GM18502 (cell line): ENCODE data around the gene C11orf52.
"Not testable (repeated sequence)": the region's sequence is repeated elsewhere in the genome, so short reads cannot be mapped to it uniquely, and the experiment has no call there.

Experiments used
- ATAC-seq: cut with Tn5 transposase; IDR thresholded peaks from one replicate; pipeline ENCODE4 v1.9.1; 2021; ENCODE audit warnings: mild to moderate bottlenecking; ENCODE audit not compliant: unreplicated experiment, poor library complexity

C11orf52 gene, protein sequence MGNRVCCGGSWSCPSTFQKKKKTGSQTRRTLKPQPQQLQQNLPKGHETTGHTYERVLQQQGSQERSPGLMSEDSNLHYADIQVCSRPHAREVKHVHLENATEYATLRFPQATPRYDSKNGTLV

DNA sequence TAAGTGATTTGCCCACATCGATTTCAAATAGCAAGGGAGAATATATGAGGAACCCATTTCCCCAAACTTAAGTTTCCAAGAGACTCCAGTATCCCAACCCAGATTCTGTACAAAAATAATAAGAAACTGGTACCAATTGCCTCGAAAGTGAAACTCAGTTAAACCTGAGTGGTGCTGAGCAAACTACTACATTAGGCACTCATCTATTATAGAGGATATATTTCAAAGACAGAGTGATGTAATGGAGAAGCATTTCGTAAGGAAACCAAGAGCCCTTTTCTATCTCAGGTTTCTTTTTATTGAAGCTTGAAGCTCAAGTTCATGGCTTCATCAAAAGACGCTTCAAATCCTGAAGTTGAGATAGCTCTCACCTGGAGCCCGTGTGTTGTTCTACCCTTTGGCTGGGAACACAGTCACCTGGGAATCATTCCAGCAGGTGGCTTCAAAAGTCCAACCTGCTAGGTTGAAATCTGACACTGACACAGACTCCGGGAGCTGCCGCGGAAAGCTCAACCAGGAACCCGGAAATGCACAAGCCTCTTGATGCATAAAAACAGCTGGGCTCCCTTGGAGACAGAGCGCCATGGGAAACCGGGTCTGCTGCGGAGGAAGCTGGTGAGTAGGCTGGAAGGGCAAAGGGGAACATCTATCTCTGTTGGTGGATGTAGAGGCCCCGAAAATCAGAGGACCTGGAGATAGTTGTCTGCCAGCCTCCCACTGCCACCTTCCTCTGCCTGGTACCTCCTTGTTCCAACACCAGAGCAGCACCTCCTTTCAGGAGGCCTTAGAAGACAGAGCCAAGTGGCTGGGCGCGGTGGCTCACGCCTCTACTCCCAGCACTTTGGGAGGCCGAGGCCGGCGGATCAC is at the start of gene C11orf52:
C11orf52 (plus strand) TSS at position 524 of the 867 bp plus-strand sequence; CDS start at position 584, 60 bp downstream.
- no peak for ATAC-seq

DNA sequence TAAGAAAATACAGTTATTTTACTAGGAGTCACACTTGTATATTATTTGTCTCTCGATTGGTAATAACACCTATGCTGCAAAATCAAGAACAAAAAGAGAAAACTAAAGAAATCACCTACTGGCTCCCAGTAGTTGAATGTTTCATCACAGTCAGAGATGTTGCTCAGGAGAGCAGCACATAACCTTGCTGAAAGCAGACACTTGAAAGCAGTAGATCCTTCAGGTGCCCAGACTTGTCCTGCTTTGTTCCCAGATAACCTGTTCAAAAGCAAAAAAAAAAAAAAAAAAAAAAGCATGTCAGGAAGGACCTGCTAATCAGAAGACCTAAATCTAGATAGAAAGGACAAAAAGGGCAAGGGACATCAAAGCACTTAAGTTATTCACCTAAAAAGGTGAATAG is 48.6 kb upstream of the C11orf52 start:
- ATAC-seq, result no peak

DNA sequence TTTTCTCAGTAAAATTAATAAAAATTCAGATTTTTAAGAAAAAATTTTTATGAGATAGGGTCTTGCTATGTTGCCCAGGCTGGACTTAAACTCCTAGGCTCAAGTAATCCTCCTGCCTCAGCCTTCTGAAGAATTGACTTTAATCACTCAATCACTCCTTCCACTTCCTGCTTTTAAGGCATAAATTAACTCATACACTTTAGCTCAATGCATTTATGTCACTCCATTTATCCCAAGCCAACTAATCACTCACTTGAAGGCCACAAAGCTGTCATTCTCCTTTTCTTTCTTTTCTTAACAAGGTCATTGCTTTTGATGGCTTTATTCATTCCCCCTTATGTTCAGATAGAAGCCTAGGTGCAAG is 48.2 kb upstream of the C11orf52 start:
- no peak for ATAC-seq

DNA sequence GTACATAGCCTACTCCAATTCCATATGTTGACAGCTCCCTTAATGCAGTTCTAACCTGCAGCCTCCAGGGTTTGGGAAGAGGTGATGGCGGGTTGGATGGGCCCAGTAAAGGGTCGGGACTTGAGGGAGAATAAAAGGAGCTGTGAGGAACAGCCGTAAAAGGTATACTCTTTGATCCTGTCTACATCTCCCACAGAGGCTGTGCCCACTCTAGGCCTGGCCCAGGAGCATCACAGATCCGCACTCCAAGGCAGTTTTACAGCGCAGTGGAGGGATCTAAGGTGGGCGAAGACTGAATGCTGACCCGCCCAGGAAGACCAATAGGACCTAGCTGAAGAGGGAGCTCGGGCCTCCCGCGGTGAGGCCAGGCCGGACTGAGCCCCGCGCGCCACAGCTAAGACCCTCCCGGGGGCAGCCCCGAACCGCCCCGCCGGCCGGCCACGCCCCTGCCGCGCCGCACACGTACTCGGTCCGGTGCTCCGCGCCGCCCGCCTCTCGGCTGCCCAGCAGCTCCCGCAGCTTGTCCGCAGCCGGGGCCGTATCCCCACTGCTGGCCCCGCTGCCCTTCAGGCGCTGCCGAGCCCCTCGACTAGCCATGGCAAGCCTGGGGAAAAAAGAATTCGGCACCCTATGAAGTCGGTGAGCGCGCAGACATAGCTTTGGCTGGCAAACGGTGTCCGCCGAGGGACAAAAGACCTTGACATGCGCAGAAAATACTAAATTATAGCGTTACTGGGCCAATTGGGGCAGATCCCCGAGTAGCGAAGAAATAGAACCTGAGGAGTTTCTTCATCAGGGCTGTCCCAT is 47.6 kb upstream of the C11orf52 start, which contains the start of gene ALG9:
ALG9 (minus strand) TSS at position 696 of the 807 bp plus-strand sequence; CDS start at position 597, 99 bp downstream.
- peak; percentile 91 for ATAC-seq

DNA sequence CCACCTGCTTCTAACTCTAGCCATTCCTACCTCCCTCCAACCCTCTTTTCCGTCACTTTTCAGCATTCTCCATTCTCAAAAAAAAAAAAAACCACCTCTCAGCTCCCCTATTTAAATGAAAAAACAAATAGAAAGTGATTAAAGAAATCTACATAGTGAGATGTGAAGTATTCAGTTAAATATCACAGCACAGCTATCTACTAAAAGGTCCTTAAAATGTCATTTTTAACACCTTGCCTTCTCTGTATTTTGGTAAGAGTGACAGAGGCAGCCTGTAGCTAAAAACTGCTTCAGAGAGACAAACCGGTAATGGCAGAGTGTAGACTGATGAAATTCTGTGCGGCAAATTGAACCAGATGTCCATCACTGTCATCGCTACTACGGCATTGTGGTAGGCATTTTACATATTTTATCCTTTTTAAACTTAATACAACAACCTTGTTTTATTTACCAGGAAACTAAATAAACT is 47.0 kb upstream of the C11orf52 start:
- no peak for ATAC-seq

DNA sequence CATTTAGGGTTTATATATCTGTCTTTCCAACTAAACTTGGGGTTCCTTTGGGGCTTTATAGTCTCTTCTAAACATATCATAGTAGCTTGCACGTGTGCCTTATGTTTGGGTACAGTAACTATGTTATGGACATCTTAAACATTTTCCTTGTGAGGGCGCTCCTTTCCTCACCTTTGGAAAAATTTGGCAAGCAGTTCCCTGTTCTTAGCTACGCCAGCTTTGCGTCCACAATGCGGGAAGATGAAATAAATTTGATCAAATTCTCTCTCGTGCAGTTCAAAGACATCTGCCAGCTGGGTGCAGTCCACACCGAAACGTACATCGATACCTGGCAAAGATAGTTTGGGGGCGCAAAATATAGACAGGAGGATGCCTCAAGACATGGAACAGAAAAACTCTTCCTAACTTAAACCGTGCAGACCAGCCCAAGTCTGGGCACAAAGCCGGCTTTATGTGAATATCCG is 40.3 kb upstream of the C11orf52 start:
- peak; percentile 7 for ATAC-seq

DNA sequence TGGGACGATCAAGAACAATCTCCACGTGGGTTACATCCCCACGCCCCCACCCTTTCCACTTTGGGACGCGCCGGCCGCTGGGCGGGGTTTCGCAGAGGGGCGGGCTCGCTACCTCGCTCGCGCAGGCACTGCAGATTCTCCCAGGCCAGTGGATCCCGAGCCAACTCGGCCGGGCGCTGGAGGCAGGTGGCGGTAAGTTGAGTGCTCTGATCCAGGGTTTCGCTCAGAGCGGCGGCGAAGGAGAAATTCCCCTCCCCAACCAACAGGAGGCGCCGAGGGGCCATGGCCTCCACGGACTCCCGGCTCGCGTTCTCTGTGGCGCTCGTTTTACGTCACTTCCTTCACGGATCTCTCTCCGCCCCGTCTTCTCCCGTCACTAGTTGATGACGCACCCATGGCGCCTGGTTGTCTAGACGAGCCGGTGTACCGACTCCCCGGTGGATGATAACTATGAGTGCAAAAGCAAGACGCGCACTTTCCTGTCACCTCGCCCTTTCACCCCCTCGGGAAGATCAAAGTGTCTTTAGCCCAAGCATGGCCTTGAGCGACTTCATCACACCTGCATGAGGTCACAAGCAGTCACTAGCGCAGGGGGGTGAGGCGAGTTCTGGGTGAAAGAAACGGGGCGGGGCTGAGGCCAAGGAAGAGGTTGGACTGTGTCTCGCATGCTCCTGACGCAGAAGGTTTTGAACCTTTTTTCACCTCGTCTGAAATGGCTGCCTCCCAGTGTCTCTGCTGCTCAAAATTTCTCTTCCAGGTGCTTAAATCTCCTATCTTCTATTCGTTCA is 39.7 kb upstream of the C11orf52 start, which contains the start of the genes CFAP68 and FDXACB1:
CFAP68 (plus strand) TSS at position 693 of the 788 bp plus-strand sequence; CDS start at position 713, 20 bp downstream.
FDXACB1 (minus strand) TSS at position 317 of the 788 bp plus-strand sequence; CDS start at position 284, 33 bp downstream.
- peak; percentile 88 for ATAC-seq

DNA sequence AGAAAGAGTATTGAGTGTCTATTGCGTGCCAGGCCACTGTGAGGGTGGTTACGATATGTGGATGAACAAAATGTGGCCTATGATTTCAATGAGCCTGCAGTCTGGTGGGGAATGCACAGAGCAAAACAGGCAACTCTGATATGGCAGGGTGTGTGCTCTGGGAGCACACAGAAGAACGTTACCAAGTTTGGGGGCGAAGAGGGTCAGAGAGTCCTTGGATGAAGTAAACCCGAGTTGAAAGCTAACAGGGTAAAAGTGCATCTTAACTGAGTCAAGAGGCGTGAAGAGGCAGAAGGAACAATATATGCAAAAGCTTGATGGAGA is 39.1 kb upstream of the C11orf52 start:
- no peak for ATAC-seq

DNA sequence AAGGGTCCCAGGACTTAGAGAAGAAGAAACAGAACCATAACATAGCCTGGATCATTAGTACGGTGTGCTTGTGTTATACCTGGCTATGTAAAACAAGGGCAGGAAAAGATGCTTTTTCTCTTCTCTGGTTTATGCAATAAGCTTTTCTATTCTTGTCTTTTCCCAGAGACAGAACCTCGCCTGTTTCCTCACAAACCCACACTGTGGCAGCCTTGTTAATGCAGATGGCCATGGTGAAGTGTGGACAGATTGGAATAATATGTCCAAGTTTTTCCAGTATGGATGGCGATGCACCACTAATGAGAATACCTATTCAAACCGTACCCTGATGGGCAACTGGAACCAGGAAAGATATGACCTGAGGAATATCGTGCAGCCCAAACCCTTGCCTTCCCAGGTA is 36.5 kb upstream of the C11orf52 start:
- no peak for ATAC-seq

DNA sequence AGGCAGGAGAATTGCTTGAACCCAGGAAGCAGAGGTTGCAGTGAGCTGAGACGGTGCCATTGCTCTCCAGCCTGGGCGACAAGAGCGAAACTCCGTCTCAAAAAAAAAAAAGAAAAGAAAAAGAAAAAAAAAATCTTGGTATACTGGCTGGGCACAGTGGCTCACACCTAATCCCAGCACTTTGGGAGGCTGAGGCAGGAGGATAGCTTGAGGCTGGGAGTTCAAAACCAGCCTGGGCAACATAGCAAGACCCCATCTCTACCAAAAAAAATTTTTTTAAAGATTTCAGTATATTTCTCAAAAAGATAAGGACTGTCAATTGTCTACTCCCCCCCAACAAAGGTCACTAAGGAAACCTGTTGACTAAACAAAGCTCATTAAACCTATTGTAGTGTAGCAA is 33.7 kb upstream of the C11orf52 start:
- not testable (repeated sequence) for ATAC-seq

DNA sequence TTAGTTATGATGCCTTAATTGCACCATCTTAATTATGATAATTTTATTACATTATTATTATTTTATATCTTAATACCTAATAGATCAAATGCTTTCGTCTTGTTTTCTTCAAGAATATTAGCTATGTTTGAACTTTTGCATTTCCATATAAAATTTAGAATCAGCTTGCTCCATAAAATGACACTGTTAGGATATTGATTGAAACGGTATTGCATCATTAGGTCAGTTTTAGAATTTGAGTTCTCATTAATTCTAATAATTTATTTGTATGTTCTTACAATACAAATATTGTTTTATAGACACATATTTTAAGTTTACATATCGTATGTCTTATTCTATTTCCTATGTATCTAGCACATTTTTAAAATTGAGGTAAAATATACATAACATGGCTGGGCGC is 32.7 kb upstream of the C11orf52 start:
- ATAC-seq, result no peak

DNA sequence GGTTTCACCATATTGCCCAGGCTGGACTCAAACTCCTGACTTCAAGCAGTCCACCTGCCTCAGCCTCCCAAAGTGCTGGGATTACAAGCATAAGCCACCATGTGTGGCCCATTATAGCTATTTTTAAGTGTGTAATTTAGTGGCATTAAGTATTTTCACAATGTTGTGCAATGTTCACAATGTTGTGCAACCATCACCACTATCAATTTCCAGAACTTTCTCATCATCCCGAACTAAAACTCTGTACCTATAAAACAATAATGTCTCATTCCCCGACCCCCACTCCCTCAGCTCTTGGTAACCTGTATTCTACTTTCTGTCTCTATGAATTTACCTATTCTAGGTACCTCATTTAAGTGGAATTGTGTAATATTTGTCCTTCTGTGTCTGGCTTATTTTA is 31.9 kb upstream of the C11orf52 start:
- ATAC-seq, result no peak

DNA sequence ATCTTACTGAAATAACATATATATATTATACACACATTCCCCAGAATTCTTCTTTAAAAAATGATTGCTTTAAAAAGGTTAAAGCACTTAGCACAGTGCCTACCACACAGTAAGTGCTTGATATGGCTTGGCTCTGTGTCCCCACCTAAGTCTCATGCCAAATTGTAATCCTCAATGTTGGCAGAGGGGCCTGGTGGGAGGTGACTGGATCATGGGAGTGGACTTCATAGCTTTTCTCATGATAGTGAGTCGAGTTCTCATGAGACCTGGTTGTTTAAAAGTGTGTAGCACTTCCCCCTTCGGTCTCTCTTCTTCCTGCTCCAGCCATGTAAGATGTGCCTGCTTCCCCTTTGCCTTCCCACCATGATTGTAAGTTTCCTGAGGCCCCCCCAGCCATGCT is 13.3 kb upstream of the C11orf52 start:
- ATAC-seq, result no peak

DNA sequence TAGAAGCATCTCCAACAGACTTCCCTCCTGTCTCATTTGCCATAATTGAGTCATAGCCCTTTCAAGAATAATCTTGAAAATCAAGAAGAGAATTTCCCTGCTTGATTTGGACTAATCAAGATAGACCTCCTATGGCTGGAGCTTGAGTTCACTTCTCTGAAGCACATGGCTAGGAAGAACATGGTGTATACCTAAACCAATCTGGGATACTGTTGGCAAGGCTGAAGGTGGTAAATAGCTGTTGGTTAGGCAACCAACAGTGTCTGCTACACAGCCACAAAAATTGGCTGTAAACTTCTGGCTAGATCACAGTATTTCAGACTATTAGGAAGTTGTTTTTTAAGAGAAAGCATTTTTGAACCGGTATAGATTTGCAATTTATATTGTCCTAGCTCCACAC is 12.0 kb upstream of the C11orf52 start:
- ATAC-seq, result no peak

DNA sequence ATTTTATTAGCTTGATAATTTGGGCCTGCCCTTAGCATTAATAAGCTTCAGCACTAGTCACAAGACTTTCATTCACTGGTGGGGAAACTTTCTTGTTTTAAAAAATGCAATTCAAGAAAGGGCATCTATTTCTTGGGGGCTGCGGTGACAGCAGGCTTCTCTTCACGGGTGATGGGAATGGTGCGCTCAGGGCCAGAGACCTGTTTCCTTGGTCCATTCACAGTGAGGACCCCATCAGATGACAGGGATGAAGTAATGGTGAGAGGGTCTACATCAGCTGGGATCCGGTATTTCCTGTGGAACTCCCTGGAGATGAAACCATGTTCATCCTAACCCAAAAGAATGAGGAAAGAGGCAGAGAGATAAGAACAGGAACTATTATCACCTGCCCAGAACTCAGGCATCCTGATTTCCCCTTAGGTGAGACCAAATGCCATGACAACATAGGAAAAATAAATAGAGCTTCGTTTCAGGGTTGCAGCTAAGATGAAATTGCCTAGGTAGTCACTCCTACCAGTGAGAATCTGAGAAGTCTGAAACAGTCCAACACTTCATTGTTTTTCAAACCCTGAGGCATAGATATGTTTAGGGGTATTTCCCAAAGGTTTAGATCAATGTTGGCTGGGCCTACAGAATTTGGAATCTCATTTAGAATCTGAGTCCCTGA is 9.9 kb upstream of the C11orf52 start:
- no peak for ATAC-seq

DNA sequence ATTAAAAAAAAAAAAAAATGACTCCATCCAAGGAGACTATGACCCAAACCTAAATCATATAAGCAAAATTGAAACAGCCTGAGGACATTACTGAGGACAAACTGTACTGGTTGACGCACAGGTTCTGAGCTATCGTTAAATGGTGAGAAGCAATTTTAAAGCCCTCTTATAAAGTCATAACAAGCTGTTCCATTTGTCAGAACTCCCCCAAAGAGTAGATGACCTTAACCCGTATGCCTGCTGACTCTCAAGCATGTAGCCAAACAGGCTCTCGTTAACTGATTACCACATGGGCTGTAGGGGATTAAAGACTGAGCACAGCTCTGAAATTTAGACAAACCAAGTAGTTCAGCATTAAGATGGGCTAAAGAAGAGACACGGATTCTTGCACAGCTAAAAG is 9.3 kb upstream of the C11orf52 start:
- no peak for ATAC-seq

DNA sequence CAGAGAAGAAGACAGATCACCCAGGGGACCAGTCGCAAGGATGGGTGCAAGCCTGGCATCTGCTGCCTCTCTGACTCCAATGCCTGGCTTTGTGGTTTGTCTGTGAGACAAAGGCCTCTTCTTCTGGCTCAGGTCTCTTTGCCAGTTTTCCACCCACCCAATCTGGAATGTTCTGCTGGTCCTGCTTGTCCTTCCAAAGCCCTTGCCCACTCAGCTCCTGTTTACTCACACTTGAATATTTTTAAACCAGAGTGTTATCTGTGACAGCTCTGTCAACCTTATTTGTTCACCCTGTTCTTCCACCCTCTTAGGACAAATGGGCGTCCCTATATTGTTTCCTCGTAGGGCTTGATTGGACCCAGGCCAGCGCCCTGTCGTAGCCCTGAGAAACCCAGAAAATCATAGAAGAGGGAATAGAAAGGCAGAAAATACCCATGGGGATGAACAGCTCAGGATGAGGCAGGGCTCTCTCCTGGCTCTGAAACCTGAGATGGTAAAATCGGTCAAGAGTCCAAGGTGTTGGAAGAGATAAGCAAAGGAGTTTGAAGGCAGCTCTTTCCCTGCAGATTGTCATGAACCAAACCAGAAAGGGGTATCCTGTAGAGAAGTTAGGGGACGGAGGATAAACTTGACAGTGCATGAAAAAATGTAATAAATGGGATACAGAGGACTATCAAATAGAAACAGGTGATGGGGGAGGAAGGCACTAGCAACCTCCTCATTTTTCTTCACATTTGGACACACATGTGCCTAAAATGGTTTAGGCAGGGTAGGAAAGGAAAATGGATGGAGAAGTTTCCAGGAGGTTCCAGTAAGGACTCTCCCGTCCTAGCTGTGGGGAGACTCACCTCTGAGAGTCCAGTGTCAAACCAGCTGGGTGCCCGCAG is 7.8 kb upstream of the C11orf52 start:
- ATAC-seq, result no peak
